Measurements from ENCODE around the gene FRMD4A. TPM values are rescaled to one million over a fixed set of nuclear protein-coding genes. Genes with fewer than 3 reads are reported as not detected.
A peak's percentile ranks its signal among the peaks of the same experiment; 100 is the strongest.

The FRMD4A gene
- total RNA-seq, 2 experiments from 2014 or later: 3.1 to 3.7 TPM

- DNase-seq (no peak), ATAC-seq (ENCODE audit: poor library complexity) (no peak)
- Mint-ChIP-seq H3K9me3 (no peaks in the 10 kb centered on the region), H3K4me3 (no peak overlapping the region), H3K36me3 (ENCODE audit: low read depth) (peaks cover 23% of the 10 kb centered on the region), H3K27me3 (no peaks in the 10 kb centered on the region), H3K4me1 (ENCODE audit: low read depth) (peaks cover 21% of the 10 kb centered on the region), H3K27ac (no peak overlapping the region)
- peaks cover 12% of the 10 kb centered on the region for H3K36me3 ChIP-seq (ENCODE audit: insufficient read depth, low read length)
- H3K9me3 ChIP-seq (ENCODE audit: control insufficient read depth in 1 of 2, insufficient read depth in 1 of 2, low read length in 2 of 2): no peaks in the 10 kb centered on the region
- peaks cover 9% of the 10 kb centered on the region for H3K4me1 ChIP-seq (ENCODE audit: insufficient read depth, low read length)
- intact Hi-C loops (cut with DNase I, micrococcal nuclease): no loop called here
- no peak overlapping the region for H3K27ac ChIP-seq (ENCODE audit: low read depth in 1 of 2, low read length in 2 of 2)
- no peak overlapping the region for H3K4me3 ChIP-seq (ENCODE audit: low read length)
- POLR2A ChIA-PET: no interaction called here
- no peaks in the 10 kb centered on the region for H3K27me3 ChIP-seq (ENCODE audit: control insufficient read depth in 1 of 2, insufficient read depth in 2 of 2, low read length in 2 of 2)
- CTCF ChIA-PET: no interaction called here
- no peak for TF ChIP-seq CTCF (IDR thresholded peaks at IDR 0.05)
Observed at GRCh38 chr10:13650961-13651360, 679.8 kb downstream of the FRMD4A start.

- no peaks in the 10 kb centered on the region for H3K9me3 ChIP-seq (ENCODE audit: control insufficient read depth in 1 of 2, insufficient read depth in 1 of 2, low read length in 2 of 2)
- no peak overlapping the region for H3K4me3 ChIP-seq (ENCODE audit: low read length)
- peaks cover 12% of the 10 kb centered on the region for H3K36me3 ChIP-seq (ENCODE audit: insufficient read depth, low read length)
- no peak overlapping the region for H3K4me3 Mint-ChIP-seq
- H3K9me3 Mint-ChIP-seq: no peaks in the 10 kb centered on the region
- no peak for ATAC-seq (ENCODE audit: poor library complexity)
- DNase-seq: no peak
- no peak overlapping the region for H3K27ac ChIP-seq (ENCODE audit: low read depth in 1 of 2, low read length in 2 of 2)
- intact Hi-C loops (cut with DNase I, micrococcal nuclease): no loop called here
- H3K4me1 ChIP-seq (ENCODE audit: insufficient read depth, low read length): peaks cover 9% of the 10 kb centered on the region
- H3K4me1 Mint-ChIP-seq (ENCODE audit: low read depth): peaks cover 21% of the 10 kb centered on the region
- no peaks in the 10 kb centered on the region for H3K27me3 ChIP-seq (ENCODE audit: control insufficient read depth in 1 of 2, insufficient read depth in 2 of 2, low read length in 2 of 2)
- H3K27me3 Mint-ChIP-seq: no peaks in the 10 kb centered on the region
- no peak overlapping the region for H3K27ac Mint-ChIP-seq
- TF ChIP-seq CTCF (IDR thresholded peaks at IDR 0.05): no peak
- H3K36me3 Mint-ChIP-seq (ENCODE audit: low read depth): peaks cover 33% of the 10 kb centered on the region
- POLR2A ChIA-PET: no interaction called here
- CTCF ChIA-PET: no interaction called here
Observed at GRCh38 chr10:13649844-13650520, 680.7 kb downstream of the FRMD4A start.

- no peaks in the 10 kb centered on the region for H3K9me3 ChIP-seq (ENCODE audit: control insufficient read depth in 1 of 2, insufficient read depth in 1 of 2, low read length in 2 of 2)
- ChIA-PET POLR2A (interaction anchor here (0.5 kb wide), 1 partner anchor 527 kb away, joined by 3 read pairs; no protein-coding TSS in a partner anchor), CTCF (no interaction called here)
- H3K27me3 Mint-ChIP-seq: no peaks in the 10 kb centered on the region
- intact Hi-C loops (cut with DNase I, micrococcal nuclease): no loop called here
- H3K4me3 Mint-ChIP-seq: no peak overlapping the region
- peaks cover 9% of the 10 kb centered on the region for H3K4me1 ChIP-seq (ENCODE audit: insufficient read depth, low read length)
- DNase-seq (peak in 2 of 14 experiments; percentile 18 to 28), ATAC-seq (ENCODE audit: poor library complexity) (peak; percentile 73)
- TF ChIP-seq CTCF (IDR thresholded peaks at IDR 0.05): no peak
- H3K27me3 ChIP-seq (ENCODE audit: control insufficient read depth in 1 of 2, insufficient read depth in 2 of 2, low read length in 2 of 2): no peaks in the 10 kb centered on the region
- peaks cover 21% of the 10 kb centered on the region for H3K4me1 Mint-ChIP-seq (ENCODE audit: low read depth)
- H3K4me3 ChIP-seq (ENCODE audit: low read length): no peak overlapping the region
- no peak overlapping the region for H3K27ac ChIP-seq (ENCODE audit: low read depth in 1 of 2, low read length in 2 of 2)
- H3K9me3 Mint-ChIP-seq: no peaks in the 10 kb centered on the region
- peaks cover 47% of the 10 kb centered on the region for H3K36me3 Mint-ChIP-seq (ENCODE audit: low read depth)
- peak overlapping the region; percentile 41 for H3K27ac Mint-ChIP-seq
- H3K36me3 ChIP-seq (ENCODE audit: insufficient read depth, low read length): peaks cover 12% of the 10 kb centered on the region
Observed at GRCh38 chr10:13648425-13648824, 682.3 kb downstream of the FRMD4A start.
